Measurements from ENCODE around the gene CAGE1. TPM values are rescaled to one million over a fixed set of nuclear protein-coding genes. Genes with fewer than 3 reads are reported as not detected.

Gene CAGE1
- polyA plus RNA-seq, 3 donors: not detected

GRCh38 chr6:7325750-7326149 is 63.8 kb downstream of the CAGE1 start:
- peaks cover 59 to 62% of the 10 kb centered on the region in 2 donors for H3K4me1 ChIP-seq (ENCODE audit: control insufficient read depth in 1 of 2, insufficient read depth in 2 of 2, low read length in 2 of 2)
- H3K27ac ChIP-seq (ENCODE audit: low read depth in 1 of 2, low read length in 2 of 2): peak overlapping the region; percentile 60 to 64
- peak overlapping the region; percentile 57 to 91 (median 84) for H3K27ac Mint-ChIP-seq
- H3K36me3 ChIP-seq (replicated peaks in 1 of 2; ENCODE audit: control insufficient read depth in 1 of 2, insufficient read depth in 2 of 2, low read length in 2 of 2): no peaks in the 10 kb centered on the region
- no peak for TF ChIP-seq CTCF (IDR thresholded peaks at IDR 0.05)
- WGBS (ENCODE audit: insufficient coverage): no CpG with 5 or more reads among the region's 3 CpGs
- H3K9ac ChIP-seq (ENCODE audit: insufficient read depth, low read length, poor library complexity, severe bottlenecking): no peak overlapping the region
- no peak overlapping the region for H3K4me2 ChIP-seq (replicated peaks; ENCODE audit: extremely low read depth, low read length, poor library complexity, severe bottlenecking)
- no peaks in the 10 kb centered on the region for H4K20me1 ChIP-seq (ENCODE audit: insufficient read depth, low read length)
- H2AFZ ChIP-seq (ENCODE audit: insufficient read depth, low read depth, low read length, poor library complexity, severe bottlenecking): peak overlapping the region; percentile 22
- H3K27me3 ChIP-seq (ENCODE audit: control insufficient read depth in 2 of 2, insufficient read depth in 2 of 2, low read length in 2 of 2): no peaks in the 10 kb centered on the region
- H3K9me3 ChIP-seq (replicated peaks in 1 of 2; ENCODE audit: control insufficient read depth in 1 of 2, insufficient read depth in 1 of 2, low read length in 2 of 2): no peaks in the 10 kb centered on the region
- no peaks in the 10 kb centered on the region for H3K36me3 Mint-ChIP-seq
- intact Hi-C loops (cut with micrococcal nuclease): no loop called here
- H3K79me2 ChIP-seq (ENCODE audit: insufficient read depth, low read length): no peaks in the 10 kb centered on the region
- no peaks in the 10 kb centered on the region for H3K27me3 Mint-ChIP-seq (ENCODE audit: low read depth in 3 of 3)
- H3K4me1 Mint-ChIP-seq: peaks cover 53% of the 10 kb centered on the region
- no peak overlapping the region for H3K4me3 ChIP-seq (replicated peaks in 1 of 3; ENCODE audit: low read depth in 2 of 3, low read length in 3 of 3)
- H3K9me3 Mint-ChIP-seq: no peaks in the 10 kb centered on the region
- no peak overlapping the region for H3K4me3 Mint-ChIP-seq
- no peak for DNase-seq

GRCh38 chr6:7324520-7324919 is 65.0 kb downstream of the CAGE1 start:
- 0% methylated on average over 3 of the region's 7 CpGs for WGBS (ENCODE audit: insufficient coverage)
- no peaks in the 10 kb centered on the region for H4K20me1 ChIP-seq (ENCODE audit: insufficient read depth, low read length)
- peak overlapping the region; percentile 11 to 67 (median 32) for H3K4me3 ChIP-seq (replicated peaks in 1 of 3; ENCODE audit: low read depth in 2 of 3, low read length in 3 of 3)
- H3K27ac Mint-ChIP-seq: peak overlapping the region; percentile 91 to 98 (median 95)
- peak; percentile 82 to 94 (median 88) for DNase-seq
- H3K27me3 ChIP-seq (ENCODE audit: control insufficient read depth in 2 of 2, insufficient read depth in 2 of 2, low read length in 2 of 2): no peaks in the 10 kb centered on the region
- peak overlapping the region; percentile 43 to 84 for H3K4me3 Mint-ChIP-seq
- H3K27ac ChIP-seq (ENCODE audit: low read depth in 1 of 2, low read length in 2 of 2): peak overlapping the region; percentile 62 to 89
- no peaks in the 10 kb centered on the region for H3K27me3 Mint-ChIP-seq (ENCODE audit: low read depth in 3 of 3)
- H2AFZ ChIP-seq (ENCODE audit: insufficient read depth, low read depth, low read length, poor library complexity, severe bottlenecking): peak overlapping the region; percentile 80
- no peaks in the 10 kb centered on the region for H3K36me3 ChIP-seq (replicated peaks in 1 of 2; ENCODE audit: control insufficient read depth in 1 of 2, insufficient read depth in 2 of 2, low read length in 2 of 2)
- peak overlapping the region; percentile 52 for H3K9ac ChIP-seq (ENCODE audit: insufficient read depth, low read length, poor library complexity, severe bottlenecking)
- no peak for TF ChIP-seq CTCF (IDR thresholded peaks at IDR 0.05)
- no peaks in the 10 kb centered on the region for H3K9me3 ChIP-seq (replicated peaks in 1 of 2; ENCODE audit: control insufficient read depth in 1 of 2, insufficient read depth in 1 of 2, low read length in 2 of 2)
- H3K4me2 ChIP-seq (replicated peaks; ENCODE audit: extremely low read depth, low read length, poor library complexity, severe bottlenecking): peak overlapping the region; percentile 76
- intact Hi-C loops (cut with micrococcal nuclease): no loop called here
- no peaks in the 10 kb centered on the region for H3K36me3 Mint-ChIP-seq
- no peaks in the 10 kb centered on the region for H3K9me3 Mint-ChIP-seq
- peaks cover 59 to 62% of the 10 kb centered on the region in 2 donors for H3K4me1 ChIP-seq (ENCODE audit: control insufficient read depth in 1 of 2, insufficient read depth in 2 of 2, low read length in 2 of 2)
- peaks cover 58% of the 10 kb centered on the region for H3K4me1 Mint-ChIP-seq
- no peaks in the 10 kb centered on the region for H3K79me2 ChIP-seq (ENCODE audit: insufficient read depth, low read length)

Data from CD14-positive monocyte (primary cell).